ENCODE data around the gene INO80E. TPM values are rescaled to one million over a fixed set of nuclear protein-coding genes. Genes with fewer than 3 reads are reported as not detected.

Gene INO80E
- polyA plus RNA-seq, 2 of the 4 experiments (the other 2 are of a cell fraction): 41.3 to 89.0 TPM

DNA sequence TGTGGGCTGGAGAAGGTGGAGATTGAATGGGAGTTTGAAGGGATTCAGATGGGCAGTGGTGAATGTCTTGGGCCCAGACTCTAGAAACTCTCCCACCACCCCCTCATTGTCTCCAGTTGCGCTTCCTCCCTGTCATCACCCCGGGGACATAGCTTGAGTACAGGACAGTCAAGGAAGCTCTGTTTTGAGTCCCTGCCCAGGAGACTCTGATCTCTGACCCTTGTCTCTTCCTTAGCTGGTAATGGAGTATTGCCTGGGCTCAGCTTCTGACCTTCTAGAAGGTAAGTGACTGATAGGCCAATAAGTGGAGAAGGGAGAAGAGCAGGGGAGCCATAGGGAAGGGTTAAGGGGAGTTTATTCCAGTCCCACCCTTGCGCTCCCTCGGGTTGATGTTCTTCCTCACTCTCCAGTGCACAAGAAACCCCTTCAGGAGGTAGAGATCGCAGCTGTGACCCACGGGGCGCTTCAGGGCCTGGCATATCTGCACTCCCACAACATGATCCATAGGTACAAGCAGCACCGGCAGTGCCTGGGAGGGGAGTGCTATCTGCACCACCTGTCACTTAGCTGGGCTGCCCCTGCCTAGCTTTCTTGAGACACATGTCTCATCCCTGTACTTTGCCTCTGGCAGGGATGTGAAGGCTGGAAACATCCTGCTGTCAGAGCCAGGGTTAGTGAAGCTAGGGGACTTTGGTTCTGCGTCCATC is 17.3 kb upstream of the INO80E start:
- ChIA-PET POLR2A (no interaction called here), CTCF (interaction anchor here (0.6 to 2.9 kb wide), 9 partner anchors 14 to 278 kb away, joined by 3 to 9 read pairs (median 3); partner anchors contain the start of genes CDIPT and HIRIP3)
- Histone ChIP-seq H3K4me2 (no peak overlapping the region), H3K9me3 (no peaks in the 10 kb centered on the region), H3K27ac (no peak overlapping the region), H3K4me3 (no peak overlapping the region), H3K4me1 (peaks cover 19% of the 10 kb centered on the region)
- WGBS (ENCODE audit: missing lambda C conversion rate): 91% methylated on average over 9 of the region's 9 CpGs
- DNase-seq (ENCODE audit: low read depth in 1 of 2, low spot score in 1 of 2): no peak
- no peak for ATAC-seq
- no peak for TF ChIP-seq POLR2A (IDR thresholded peaks at IDR 0.05; ENCODE audit: low read length)
- no peak for TF ChIP-seq HEYL (CRISPR knock-in tag; IDR thresholded peaks at IDR 0.05)
- no peak for TF ChIP-seq ESRRA (IDR thresholded peaks at IDR 0.05; ENCODE audit: borderline replicate concordance, low read length)
- TF ChIP-seq, protein P1, sequence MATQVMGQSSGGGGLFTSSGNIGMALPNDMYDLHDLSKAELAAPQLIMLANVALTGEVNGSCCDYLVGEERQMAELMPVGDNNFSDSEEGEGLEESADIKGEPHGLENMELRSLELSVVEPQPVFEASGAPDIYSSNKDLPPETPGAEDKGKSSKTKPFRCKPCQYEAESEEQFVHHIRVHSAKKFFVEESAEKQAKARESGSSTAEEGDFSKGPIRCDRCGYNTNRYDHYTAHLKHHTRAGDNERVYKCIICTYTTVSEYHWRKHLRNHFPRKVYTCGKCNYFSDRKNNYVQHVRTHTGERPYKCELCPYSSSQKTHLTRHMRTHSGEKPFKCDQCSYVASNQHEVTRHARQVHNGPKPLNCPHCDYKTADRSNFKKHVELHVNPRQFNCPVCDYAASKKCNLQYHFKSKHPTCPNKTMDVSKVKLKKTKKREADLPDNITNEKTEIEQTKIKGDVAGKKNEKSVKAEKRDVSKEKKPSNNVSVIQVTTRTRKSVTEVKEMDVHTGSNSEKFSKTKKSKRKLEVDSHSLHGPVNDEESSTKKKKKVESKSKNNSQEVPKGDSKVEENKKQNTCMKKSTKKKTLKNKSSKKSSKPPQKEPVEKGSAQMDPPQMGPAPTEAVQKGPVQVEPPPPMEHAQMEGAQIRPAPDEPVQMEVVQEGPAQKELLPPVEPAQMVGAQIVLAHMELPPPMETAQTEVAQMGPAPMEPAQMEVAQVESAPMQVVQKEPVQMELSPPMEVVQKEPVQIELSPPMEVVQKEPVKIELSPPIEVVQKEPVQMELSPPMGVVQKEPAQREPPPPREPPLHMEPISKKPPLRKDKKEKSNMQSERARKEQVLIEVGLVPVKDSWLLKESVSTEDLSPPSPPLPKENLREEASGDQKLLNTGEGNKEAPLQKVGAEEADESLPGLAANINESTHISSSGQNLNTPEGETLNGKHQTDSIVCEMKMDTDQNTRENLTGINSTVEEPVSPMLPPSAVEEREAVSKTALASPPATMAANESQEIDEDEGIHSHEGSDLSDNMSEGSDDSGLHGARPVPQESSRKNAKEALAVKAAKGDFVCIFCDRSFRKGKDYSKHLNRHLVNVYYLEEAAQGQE (IDR thresholded peaks at IDR 0.05): no peak
- TF ChIP-seq ZC3H11A (IDR thresholded peaks at IDR 0.05): no peak
- TF ChIP-seq, protein P2, sequence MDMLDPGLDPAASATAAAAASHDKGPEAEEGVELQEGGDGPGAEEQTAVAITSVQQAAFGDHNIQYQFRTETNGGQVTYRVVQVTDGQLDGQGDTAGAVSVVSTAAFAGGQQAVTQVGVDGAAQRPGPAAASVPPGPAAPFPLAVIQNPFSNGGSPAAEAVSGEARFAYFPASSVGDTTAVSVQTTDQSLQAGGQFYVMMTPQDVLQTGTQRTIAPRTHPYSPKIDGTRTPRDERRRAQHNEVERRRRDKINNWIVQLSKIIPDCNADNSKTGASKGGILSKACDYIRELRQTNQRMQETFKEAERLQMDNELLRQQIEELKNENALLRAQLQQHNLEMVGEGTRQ (IDR thresholded peaks at IDR 0.05): no peak
- no peak for TF ChIP-seq FOSL2 (IDR thresholded peaks at IDR 0.05)
- TF ChIP-seq FOSL2 (CRISPR knock-in tag; IDR thresholded peaks at IDR 0.05): no peak
- TF ChIP-seq, protein P3, sequence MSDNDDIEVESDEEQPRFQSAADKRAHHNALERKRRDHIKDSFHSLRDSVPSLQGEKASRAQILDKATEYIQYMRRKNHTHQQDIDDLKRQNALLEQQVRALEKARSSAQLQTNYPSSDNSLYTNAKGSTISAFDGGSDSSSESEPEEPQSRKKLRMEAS (IDR thresholded peaks at IDR 0.05): no peak
- TF ChIP-seq HOXB13 (CRISPR knock-in tag; IDR thresholded peaks at IDR 0.05; ENCODE audit: low read depth): no peak
- TF ChIP-seq RFX5 (IDR thresholded peaks at IDR 0.05): no peak
- no peak for TF ChIP-seq RAD21 (conservative IDR thresholded peaks at IDR 0.05 in 1 of 2, IDR thresholded peaks at IDR 0.05 in 1 of 2)
- no peak for TF ChIP-seq HOXB5 (CRISPR knock-in tag; IDR thresholded peaks at IDR 0.05)
- no peak for TF ChIP-seq RNF2 (IDR thresholded peaks at IDR 0.05; ENCODE audit: borderline replicate concordance, low read depth)
- no peak for TF ChIP-seq TP53 (CRISPR knock-in tag; IDR thresholded peaks at IDR 0.05)
- no peak for FAIRE-seq

GRCh38 chr16:29982560-29983419 is 13.3 kb upstream of the INO80E start:
- H3K4me3 ChIP-seq: no peak overlapping the region
- POLR2A ChIA-PET: no interaction called here
- no peak for TF ChIP-seq FOXS1 (CRISPR knock-in tag; IDR thresholded peaks at IDR 0.05)
- TF ChIP-seq SREBF2 (IDR thresholded peaks at IDR 0.05): no peak
- no peak for TF ChIP-seq FOSB (CRISPR knock-in tag; IDR thresholded peaks at IDR 0.05)
- no peak for TF ChIP-seq NFE2L2 (conservative IDR thresholded peaks at IDR 0.05; ENCODE audit: low read length)
- no peak for TF ChIP-seq MYC (IDR thresholded peaks at IDR 0.05; ENCODE audit: borderline replicate concordance, low read length)
- no peak for TF ChIP-seq HOXB13 (CRISPR knock-in tag; IDR thresholded peaks at IDR 0.05; ENCODE audit: low read depth)
- TF ChIP-seq HDAC2 (IDR thresholded peaks at IDR 0.05): no peak
- TF ChIP-seq ZNF302 (CRISPR knock-in tag; IDR thresholded peaks at IDR 0.05): no peak
- TF ChIP-seq RARB (CRISPR knock-in tag; IDR thresholded peaks at IDR 0.05): no peak
- TF ChIP-seq NPAS2 (CRISPR knock-in tag; IDR thresholded peaks at IDR 0.05; ENCODE audit: borderline replicate concordance): no peak
- no peaks in the 10 kb centered on the region for H3K4me1 ChIP-seq
- DNase-seq (ENCODE audit: low read depth in 1 of 2, low spot score in 1 of 2) (no peak), FAIRE-seq (no peak), ATAC-seq (no peak)
- 91% methylated on average over 24 of the region's 24 CpGs for WGBS (ENCODE audit: missing lambda C conversion rate)
- CTCF ChIA-PET: interaction anchor here (1.0 to 5.3 kb wide), 6 partner anchors 8 to 38 kb away, joined by 3 to 22 read pairs (median 4); partner anchors contain the start of gene TAOK2
- no peak overlapping the region for H3K27ac ChIP-seq
- no peak overlapping the region for H3K4me2 ChIP-seq
- H3K9me3 ChIP-seq: no peaks in the 10 kb centered on the region

Measured in A549 (cell line).